PC-9 (cell line): Measurements from ENCODE around the gene IL16.

ENCODE experiments used
- EZH2 ChIP-seq: fragments of 200-600 bp; sonication (generic); IDR thresholded peaks from 2 replicates; pipeline ENCODE4 v1.8.0; 2017; ENCODE audit warnings: antibody characterized with exemption, low read depth
- TF ChIP-seq, protein P1 (sequence below): fragments of 200-600 bp; sonication (generic); conservative IDR thresholded peaks from 2 replicates; pipeline ENCODE4 v1.6.1; 2017; ENCODE audit warnings: mixed run types, antibody characterized with exemption, mild to moderate bottlenecking, moderate library complexity

DNA sequence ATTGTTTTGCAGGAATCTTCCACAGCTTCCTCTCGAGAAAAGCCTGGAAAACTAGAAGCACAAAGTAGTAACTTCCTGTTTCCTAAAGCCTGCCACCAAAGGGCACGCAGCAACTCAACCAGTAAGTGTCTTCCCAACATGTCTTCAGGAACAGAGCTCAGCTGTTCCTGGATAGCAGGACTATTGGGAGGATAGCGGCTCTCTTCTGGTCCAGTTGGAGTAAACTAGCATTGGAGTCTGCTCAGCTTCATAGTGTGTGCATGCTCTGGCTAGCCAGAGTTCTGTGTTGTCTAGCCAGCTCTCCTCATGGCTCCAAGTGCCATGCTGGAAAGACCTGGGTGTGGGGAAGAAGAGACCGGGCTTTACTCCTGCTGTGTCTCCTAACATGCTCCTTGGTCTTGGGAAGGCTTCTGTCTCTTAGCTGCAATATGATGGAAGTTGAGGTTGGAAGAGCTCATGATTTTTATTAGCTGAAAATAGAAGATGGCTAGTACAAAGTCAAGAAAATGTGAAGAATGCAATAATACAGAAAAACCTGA lies 63.1 kb downstream of the IL16 start:
- TF ChIP-seq, protein P1, sequence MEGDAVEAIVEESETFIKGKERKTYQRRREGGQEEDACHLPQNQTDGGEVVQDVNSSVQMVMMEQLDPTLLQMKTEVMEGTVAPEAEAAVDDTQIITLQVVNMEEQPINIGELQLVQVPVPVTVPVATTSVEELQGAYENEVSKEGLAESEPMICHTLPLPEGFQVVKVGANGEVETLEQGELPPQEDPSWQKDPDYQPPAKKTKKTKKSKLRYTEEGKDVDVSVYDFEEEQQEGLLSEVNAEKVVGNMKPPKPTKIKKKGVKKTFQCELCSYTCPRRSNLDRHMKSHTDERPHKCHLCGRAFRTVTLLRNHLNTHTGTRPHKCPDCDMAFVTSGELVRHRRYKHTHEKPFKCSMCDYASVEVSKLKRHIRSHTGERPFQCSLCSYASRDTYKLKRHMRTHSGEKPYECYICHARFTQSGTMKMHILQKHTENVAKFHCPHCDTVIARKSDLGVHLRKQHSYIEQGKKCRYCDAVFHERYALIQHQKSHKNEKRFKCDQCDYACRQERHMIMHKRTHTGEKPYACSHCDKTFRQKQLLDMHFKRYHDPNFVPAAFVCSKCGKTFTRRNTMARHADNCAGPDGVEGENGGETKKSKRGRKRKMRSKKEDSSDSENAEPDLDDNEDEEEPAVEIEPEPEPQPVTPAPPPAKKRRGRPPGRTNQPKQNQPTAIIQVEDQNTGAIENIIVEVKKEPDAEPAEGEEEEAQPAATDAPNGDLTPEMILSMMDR: no peak
- TF ChIP-seq EZH2: no peak
